Retinal pigment epithelial cell (primary cell): Measurements from ENCODE around the gene GAB3.

ENCODE experiments used
- DNase-seq: peaks from one replicate; pipeline ENCODE4 v3.0.0-alpha.2; 2010; ENCODE audit warnings: low read depth
- H3K4me3 ChIP-seq: 2 replicates; pipeline ENCODE4 v1.5.1; 2011; ENCODE audit warnings: mild to moderate bottlenecking, low read length, control low read depth, moderate library complexity
- TF ChIP-seq, protein P1 (sequence below): conservative IDR thresholded peaks from 2 replicates; pipeline ENCODE4 v1.5.1; 2011; ENCODE audit warnings: low read depth, low read length, control low read depth, inconsistent platforms

Gene GAB3

DNA sequence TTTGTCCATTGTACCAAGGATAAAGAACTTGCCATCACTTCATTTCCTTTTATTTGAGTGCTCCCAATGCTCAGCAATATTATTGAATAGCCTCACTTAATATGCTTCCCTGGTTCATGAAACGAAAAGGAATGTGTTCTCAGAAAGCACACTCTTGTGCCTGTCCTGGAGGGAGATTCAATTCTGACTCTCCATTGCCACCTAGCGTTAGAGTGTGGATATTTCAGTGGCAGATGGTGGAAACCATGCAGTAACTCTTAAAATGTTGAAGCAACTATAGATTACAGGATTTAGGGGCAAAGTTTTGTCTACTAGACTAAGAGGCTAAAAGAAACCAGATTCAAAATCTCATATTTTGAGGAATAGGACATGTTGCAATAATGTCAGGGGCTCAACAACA, 36.0 kb downstream of the GAB3 start:
- no peak for DNase-seq
- H3K4me3 ChIP-seq = no peak overlapping the region
- TF ChIP-seq, protein P1, sequence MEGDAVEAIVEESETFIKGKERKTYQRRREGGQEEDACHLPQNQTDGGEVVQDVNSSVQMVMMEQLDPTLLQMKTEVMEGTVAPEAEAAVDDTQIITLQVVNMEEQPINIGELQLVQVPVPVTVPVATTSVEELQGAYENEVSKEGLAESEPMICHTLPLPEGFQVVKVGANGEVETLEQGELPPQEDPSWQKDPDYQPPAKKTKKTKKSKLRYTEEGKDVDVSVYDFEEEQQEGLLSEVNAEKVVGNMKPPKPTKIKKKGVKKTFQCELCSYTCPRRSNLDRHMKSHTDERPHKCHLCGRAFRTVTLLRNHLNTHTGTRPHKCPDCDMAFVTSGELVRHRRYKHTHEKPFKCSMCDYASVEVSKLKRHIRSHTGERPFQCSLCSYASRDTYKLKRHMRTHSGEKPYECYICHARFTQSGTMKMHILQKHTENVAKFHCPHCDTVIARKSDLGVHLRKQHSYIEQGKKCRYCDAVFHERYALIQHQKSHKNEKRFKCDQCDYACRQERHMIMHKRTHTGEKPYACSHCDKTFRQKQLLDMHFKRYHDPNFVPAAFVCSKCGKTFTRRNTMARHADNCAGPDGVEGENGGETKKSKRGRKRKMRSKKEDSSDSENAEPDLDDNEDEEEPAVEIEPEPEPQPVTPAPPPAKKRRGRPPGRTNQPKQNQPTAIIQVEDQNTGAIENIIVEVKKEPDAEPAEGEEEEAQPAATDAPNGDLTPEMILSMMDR = peak; percentile 80

DNA sequence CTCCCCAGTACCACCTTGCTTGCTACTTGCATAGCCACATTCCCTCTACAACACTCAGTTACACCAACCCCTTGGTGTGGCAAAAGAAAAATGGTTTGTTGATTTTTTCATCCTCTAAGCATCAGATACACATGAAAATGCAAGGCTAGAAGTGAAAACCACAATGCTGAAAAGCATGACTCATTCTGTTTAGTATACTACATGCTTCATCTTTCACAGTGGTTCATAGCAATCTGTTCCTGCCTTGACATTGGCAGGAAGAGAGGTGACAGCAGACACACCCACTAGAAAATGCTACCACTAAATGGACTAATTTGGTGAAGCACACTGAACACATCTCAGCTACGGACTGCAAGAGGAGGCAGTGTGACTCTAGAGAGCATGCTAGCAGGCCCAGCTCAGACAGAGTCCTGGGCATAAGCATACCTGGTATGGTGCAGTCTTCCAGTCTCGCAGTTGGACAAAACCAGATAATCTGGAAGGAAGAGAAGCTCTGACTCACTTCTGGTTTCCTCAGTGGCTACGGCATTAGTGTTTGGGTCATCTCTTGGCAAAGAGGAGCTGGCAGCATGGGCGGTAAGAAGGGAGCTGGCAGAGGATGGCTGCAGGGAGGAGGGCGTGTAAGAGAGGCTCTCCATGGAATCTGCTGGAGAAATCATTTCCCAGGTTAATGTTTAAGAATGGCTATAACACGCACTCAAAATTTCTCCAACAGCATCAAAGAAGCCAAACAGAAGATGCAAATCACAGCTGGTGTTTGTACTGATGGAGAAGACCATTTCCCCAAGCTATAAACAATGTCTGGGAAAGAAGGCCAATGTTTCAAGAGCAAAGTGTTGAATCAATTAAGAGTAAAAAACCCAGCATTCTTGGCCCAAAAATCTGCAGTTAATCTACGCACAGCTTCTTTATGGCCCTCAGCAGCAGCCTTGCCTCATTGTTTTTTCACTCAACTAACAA, 37.8 kb downstream of the GAB3 start:
- TF ChIP-seq, protein P1 = no peak
- no peak overlapping the region for H3K4me3 ChIP-seq
- DNase-seq = no peak

DNA sequence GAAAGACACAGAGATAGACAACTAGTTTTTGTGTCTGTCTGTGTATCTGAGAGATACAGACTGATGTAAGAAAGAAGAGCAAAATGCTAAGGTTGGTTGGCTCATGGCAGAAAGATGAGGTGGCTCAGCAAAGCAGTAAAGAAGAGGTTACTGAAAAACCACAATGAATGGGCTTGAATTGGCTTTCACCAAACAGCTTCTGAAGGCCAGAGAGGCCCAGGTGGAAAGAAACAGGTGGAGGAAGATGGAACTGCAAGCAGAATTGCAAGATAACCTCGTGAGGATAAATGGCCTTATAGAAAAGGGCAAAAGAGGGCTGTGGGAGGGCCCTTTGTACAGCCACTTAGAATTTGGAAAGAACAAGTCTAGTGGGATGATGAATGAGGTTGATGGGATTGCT, 39.6 kb downstream of the GAB3 start:
- H3K4me3 ChIP-seq = no peak overlapping the region
- DNase-seq = no peak
- TF ChIP-seq, protein P1 = no peak

DNA sequence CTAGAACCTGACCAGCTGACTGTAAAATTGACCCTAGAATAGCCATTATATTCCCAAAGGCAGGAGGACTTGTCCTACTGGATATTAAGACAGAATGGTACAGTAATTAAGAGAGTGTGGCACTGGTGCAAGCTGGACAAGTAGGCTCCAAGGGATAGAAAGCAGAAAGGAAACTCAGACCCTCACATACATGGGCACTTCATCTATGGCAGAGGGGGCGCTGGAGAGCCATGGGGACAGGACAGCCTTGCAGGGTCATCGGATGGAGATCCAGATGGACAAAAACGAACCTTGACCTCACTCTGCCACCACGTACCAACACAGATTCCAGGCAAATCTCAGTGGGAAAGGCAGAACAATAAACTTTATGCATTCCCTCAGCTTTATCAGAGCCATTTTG, 40.6 kb downstream of the GAB3 start:
- TF ChIP-seq, protein P1 = peak; percentile 6
- no peak overlapping the region for H3K4me3 ChIP-seq
- DNase-seq = no peak

DNA sequence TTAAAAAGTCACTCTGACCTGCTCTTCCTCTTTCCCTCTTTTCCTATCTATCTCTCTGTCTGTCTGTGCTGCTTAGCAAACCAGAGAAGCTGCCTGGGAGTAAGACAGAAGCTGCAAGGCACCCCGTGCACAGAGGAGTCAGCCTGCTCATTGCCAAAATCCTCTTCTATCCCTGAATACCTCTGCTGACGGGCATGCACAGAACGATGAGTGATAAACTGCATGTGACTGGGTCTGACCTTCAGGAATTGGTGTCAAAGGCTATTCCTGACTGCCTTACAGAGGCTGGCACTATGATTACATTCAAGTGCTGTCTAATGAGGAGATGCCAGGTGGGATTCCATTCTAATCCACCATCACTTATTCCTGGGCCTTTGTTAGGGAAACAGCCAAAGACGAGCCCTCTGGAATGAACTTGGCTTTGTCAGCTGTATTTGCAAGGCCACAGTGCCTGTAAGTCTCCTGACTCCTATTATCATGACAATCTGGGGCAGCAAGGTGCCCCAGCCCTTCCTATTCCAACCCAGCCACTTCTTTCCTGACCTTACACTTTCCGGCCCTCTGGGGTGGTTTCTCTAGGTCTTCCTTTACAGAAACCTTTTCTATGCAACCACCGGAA, 52.1 kb downstream of the GAB3 start:
- no peak for DNase-seq
- TF ChIP-seq, protein P1 = no peak
- no peak overlapping the region for H3K4me3 ChIP-seq

DNA sequence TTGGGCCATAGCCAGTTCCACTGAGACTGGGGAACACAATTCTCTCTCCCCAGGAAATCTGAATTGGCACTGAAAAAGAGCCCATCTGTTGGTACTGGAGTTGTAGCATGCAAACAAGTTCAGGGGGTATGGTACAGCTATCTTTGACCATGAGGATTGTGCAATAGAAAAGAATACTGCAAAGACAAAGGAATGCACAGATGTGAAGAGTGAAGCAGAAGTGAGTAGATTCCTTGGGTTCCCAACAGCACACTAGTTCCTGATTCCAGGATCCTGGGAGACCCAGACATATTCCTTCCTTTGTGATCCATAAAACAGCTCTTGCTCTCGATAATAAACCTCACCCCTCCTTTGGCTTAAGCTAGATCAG, 54.2 kb downstream of the GAB3 start:
- H3K4me3 ChIP-seq = no peak overlapping the region
- TF ChIP-seq, protein P1 = no peak
- DNase-seq = no peak
